Heart left ventricle (tissue), 16 donors: ENCODE measurements around the gene PRXL2B. TPM values are rescaled to one million over a fixed set of nuclear protein-coding genes. Genes with fewer than 3 reads are reported as not detected.

Experiments
- ATAC-seq, 4 donors: fragments of 200-7000 bp; cut with Tn5 transposase; one replicate each; pipeline ENCODE4 v1.9.1; 2020 to 2022; ENCODE audit warnings: moderate library complexity in 4 of 4, mild to moderate bottlenecking in 3 of 4, moderate number of reproducible peaks in 1 of 4
- DNase-seq, 5 donors: peaks; one replicate each; pipeline ENCODE4 v3.0.0-alpha.2; 2020
- H3K27ac ChIP-seq, 12 donors: fragments of 200-600 bp; sonication (generic) in 4 of 12; one replicate each; pipeline versions ENCODE4 v1.5.0 to v1.8.0; 2016 to 2022; ENCODE audit warnings: mild to moderate bottlenecking in 2 of 12
- H3K27me3 ChIP-seq, 9 donors: fragments of 200-600 bp; sonication (generic) in 2 of 9; one replicate each; pipeline versions ENCODE4 v1.5.1 to v1.8.0; 2016 to 2022; ENCODE audit warnings: mild to moderate bottlenecking in 3 of 9
- H3K36me3 ChIP-seq, 9 donors: fragments of 200-600 bp; sonication (generic) in 2 of 9; one replicate each; pipeline versions ENCODE4 v1.5.0 to v1.8.0; 2018 to 2022; ENCODE audit warnings: mild to moderate bottlenecking in 2 of 9
- H3K4me1 ChIP-seq, 12 donors: fragments of 200-600 bp; sonication (generic) in 4 of 12; one replicate each; pipeline versions ENCODE4 v1.5.0 to v1.8.0; 2016 to 2022; ENCODE audit warnings: mild to moderate bottlenecking in 3 of 12
- H3K4me3 ChIP-seq, 12 donors: fragments of 200-600 bp; sonication (generic) in 4 of 12; one replicate each; pipeline versions ENCODE4 v1.5.0 to v1.8.0; 2017 to 2022; ENCODE audit warnings: mild to moderate bottlenecking in 9 of 12, moderate library complexity in 4 of 12
- H3K9me3 ChIP-seq, 12 donors: fragments of 200-600 bp; sonication (generic) in 4 of 12; one replicate each; pipeline versions ENCODE4 v1.5.0 to v1.8.0; 2016 to 2022; ENCODE audit warnings: mild to moderate bottlenecking in 1 of 12
- CTCF ChIP-seq, 12 donors: fragments of 200-600 bp; sonication (generic) in 4 of 12; IDR thresholded peaks; one replicate each; pipeline versions ENCODE4 v1.5.0 to v1.8.0; 2018 to 2022; ENCODE audit warnings: antibody characterized with exemption in 12 of 12, mild to moderate bottlenecking in 5 of 12
- POLR2A ChIP-seq, 2 donors: fragments of 450-650 bp; IDR thresholded peaks; one replicate each; pipeline ENCODE4 v1.6.1; 2017; ENCODE audit warnings: antibody characterized with exemption in 2 of 2, mild to moderate bottlenecking in 2 of 2, moderate library complexity in 2 of 2
- WGBS, 4 donors: extraction: QIAGEN DNeasy Blood & Tissue Kit in 2 of 4; methylation state at CpG; one replicate each; pipeline versions ENCODE4 v1.1.5 to v1.1.7; 2013 to 2018; 5-methylcytosine and 5-hydroxymethylcytosine counted together
- intact Hi-C, 10 donors: fragments of 100-400 bp; cut with DNase I; formaldehyde crosslinking; loops; one replicate each; pipeline versions ENCODE4 v1.11.1 to v1.14.2; 2022
- polyA plus RNA-seq, 2 donors: library from polyadenylated mRNA; stranded (reverse); fragments of 200-250 nt; gene quantifications; one replicate each; pipeline ENCODE4 v1.2.3, GENCODE V29; 2013
- total RNA-seq, 9 donors: library from RNA; depleted of rRNA in 2 of 9; stranded (reverse); fragments of >200 nt in 2 of 9; fragmentation: NEBNext Ultra II Directional in 3 of 9; extraction: Animal tissue kit (Norgen Biotek cat#: 25700) in 3 of 9; gene quantifications; one replicate each; pipeline versions ENCODE4 v1.1.0 to v1.2.4, GENCODE V29; 2016 to 2023
- donor health status: ischemic (EF 13 %, LVEDD 7.1; RV severe dilation, severe dysfunction).
- donor health status: healthy with polysubstance abuse.
- donor health status: DM: no; HTN: yes; CAD: no.
- donor health status: DM: no; HTN: no; CAD: no.
- donor health status: ischemic (EF 25% LVEDD 6.9; RV normal size, moderate dysfunction).
- donor health status: ischemic (EF 25% LVEDD 5.7; RV mildly dilated, moderate dysfunction).
- donor health status: healthy.
- donor health status: DM: yes; HTN: yes; CAD: no.
- donor health status: ischemic (EF 35%, LVEDD 5.7; RV mildly dilated, moderate dysfunction).
- donor health status: nonischemic (EF 11% LVEDD 7.7; RV severe dilation, severe dysfunction).
- donor health status: DM: yes; HTN: yes; CAD: no.
- donor health status: PGD.
- donor health status: ischemic (EF 29% LVEDD 5.4; RV normal size, mild dysfunction).
- donor health status: nonischemic (EF 23%, LVEDD 6.1; RV moderate dilation, normal function).

The PRXL2B gene
- total and polyA plus RNA-seq, 11 donors = 5.1 to 13.9 (median 7.9) TPM

GRCh38 chr1:2635361-2636010 lies 48.9 kb downstream of the PRXL2B start:
- Histone ChIP-seq H3K9me3 (peaks cover 0 to 11% (median 7%) of the 10 kb centered on the region in 12 donors), H3K36me3 (no peaks in the 10 kb centered on the region), H3K4me1 (peaks cover 0 to 15% (median 0%) of the 10 kb centered on the region in 12 donors), H3K27ac (no peak overlapping the region), H3K4me3 (no peak overlapping the region), H3K27me3 (peaks cover 0 to 40% (median 12%) of the 10 kb centered on the region in 9 donors)
- 83 to 90% (median 85%) methylated on average over 10 of the region's 10 CpGs for WGBS, 4 donors
- intact Hi-C loops = loop anchor here in 1 of 10 donors (10.0 kb wide), 1 partner anchor 51 kb away; the partner anchor contains the start of gene PRXL2B
- no peak for ATAC-seq
- peak in 1 of 5 donors; percentile 33 for DNase-seq
- TF ChIP-seq POLR2A (IDR thresholded peaks at IDR 0.05) (no peak), CTCF (IDR thresholded peaks at IDR 0.05) (no peak)

- no peak overlapping the region for H3K27ac ChIP-seq
- WGBS, 4 donors = 90 to 96% (median 93%) methylated on average over 6 to 7 of the region's 7 CpGs
- peaks cover 0 to 36% (median 8%) of the 10 kb centered on the region in 9 donors for H3K27me3 ChIP-seq
- H3K36me3 ChIP-seq = no peaks in the 10 kb centered on the region
- peaks cover 0 to 20% (median 2%) of the 10 kb centered on the region in 12 donors for H3K4me1 ChIP-seq
- no peak for TF ChIP-seq POLR2A (IDR thresholded peaks at IDR 0.05)
- no peak for TF ChIP-seq CTCF (IDR thresholded peaks at IDR 0.05)
- H3K4me3 ChIP-seq = no peak overlapping the region
- intact Hi-C loops = loop anchor here in 1 of 10 donors (10.0 kb wide), 1 partner anchor 52 kb away; the partner anchor contains the start of gene PRXL2B
- ATAC-seq = no peak
- DNase-seq = no peak
- peaks cover 0 to 11% (median 7%) of the 10 kb centered on the region in 12 donors for H3K9me3 ChIP-seq
These were observed 50.2 kb downstream of the PRXL2B start for GRCh38 chr1:2636733-2637132.

- peaks cover 0 to 29% (median 10%) of the 10 kb centered on the region in 12 donors for H3K4me1 ChIP-seq
- peaks cover 0 to 27% (median 3%) of the 10 kb centered on the region in 9 donors for H3K27me3 ChIP-seq
- 63 to 79% (median 77%) methylated on average over 6 to 10 of the region's 10 CpGs for WGBS, 4 donors
These were observed 51.0 kb downstream of the PRXL2B start for GRCh38 chr1:2637442-2638145.

More at GRCh38 chr1:2637442-2638145, 51.0 kb downstream of the PRXL2B start:
- Histone ChIP-seq H3K4me3 (no peak overlapping the region), H3K9me3 (peaks cover 0 to 11% (median 7%) of the 10 kb centered on the region in 12 donors), H3K36me3 (no peaks in the 10 kb centered on the region), H3K27ac (no peak overlapping the region)
- ATAC-seq (no peak), DNase-seq (peak in 1 of 5 donors; percentile 27)
- intact Hi-C loops = loop anchor here in 1 of 10 donors (10.0 kb wide), 1 partner anchor 53 kb away; the partner anchor contains the start of gene PRXL2B
- TF ChIP-seq POLR2A (IDR thresholded peaks at IDR 0.05) (no peak), CTCF (IDR thresholded peaks at IDR 0.05) (no peak)
